CD8-positive, alpha-beta memory T cell (primary cell): Measurements from ENCODE around the gene KCNK2. TPM values are rescaled to one million over a fixed set of nuclear protein-coding genes. Genes with fewer than 3 reads are reported as not detected.

ENCODE experiments used
- CTCF ChIA-PET: fragments of 350-600 bp; sonication (Branson Sonifier 250); formaldehyde crosslinking; loops from one replicate; lab custom pipeline; 2021; ENCODE audit warnings: antibody characterized with exemption; lab: Charles Lee
- POLR2A ChIA-PET: fragments of 350-600 bp; sonication (Branson Sonifier 250); formaldehyde crosslinking; loops from one replicate; lab custom pipeline; 2021; ENCODE audit warnings: antibody characterized with exemption; lab: Charles Lee
- DNase-seq, 5 donors: peaks; one replicate each; pipeline versions ENCODE4 v3.0.0 to v3.0.0-alpha.2; 2020 to 2022; ENCODE audit warnings: mixed read lengths in 1 of 5
- H3K27ac ChIP-seq: one replicate; pipeline ENCODE4 v1.7.0; 2013; ENCODE audit warnings: low read depth, mild to moderate bottlenecking, low read length, moderate library complexity
- H3K27me3 ChIP-seq: 2 replicates; pipeline ENCODE4 v1.7.0; 2013; ENCODE audit warnings: low read length, mild to moderate bottlenecking; ENCODE audit not compliant: insufficient read depth, poor library complexity, severe bottlenecking
- H3K36me3 ChIP-seq: 2 replicates; pipeline ENCODE4 v1.7.0; 2013; ENCODE audit warnings: mild to moderate bottlenecking, low read length, moderate library complexity; ENCODE audit not compliant: insufficient read depth
- H3K4me1 ChIP-seq: 2 replicates; pipeline ENCODE4 v1.7.0; 2013; ENCODE audit warnings: mild to moderate bottlenecking, low read length, moderate library complexity; ENCODE audit not compliant: insufficient read depth
- H3K4me3 ChIP-seq: 2 replicates; pipeline ENCODE4 v1.7.0; 2013; ENCODE audit warnings: mild to moderate bottlenecking, low read length
- H3K9me3 ChIP-seq: 2 replicates; pipeline ENCODE4 v1.7.0; 2013; ENCODE audit warnings: mild to moderate bottlenecking, low read length
- H3K27ac Mint-ChIP-seq, 8 donors: one replicate each; pipeline ENCODE4 v1.8.0; 2020 to 2021; ENCODE audit warnings: mixed read lengths in 8 of 8, mild to moderate bottlenecking in 6 of 8, inconsistent platforms in 3 of 8, moderate library complexity in 3 of 8
- H3K27me3 Mint-ChIP-seq, 2 donors: one replicate each; pipeline ENCODE4 v1.8.0; 2020 to 2021; ENCODE audit warnings: mixed read lengths in 2 of 2, mild to moderate bottlenecking in 1 of 2, moderate library complexity in 1 of 2
- H3K36me3 Mint-ChIP-seq, 3 donors: one replicate each; pipeline ENCODE4 v1.8.0; 2020 to 2021; ENCODE audit warnings: mixed read lengths in 3 of 3, inconsistent platforms in 1 of 3, mild to moderate bottlenecking in 1 of 3
- H3K4me1 Mint-ChIP-seq, 3 donors: one replicate each; pipeline ENCODE4 v1.8.0; 2020 to 2021; ENCODE audit warnings: mixed read lengths in 3 of 3, inconsistent platforms in 1 of 3, mild to moderate bottlenecking in 1 of 3
- H3K4me3 Mint-ChIP-seq, 7 donors: one replicate each; pipeline ENCODE4 v1.8.0; 2020 to 2021; ENCODE audit warnings: mixed read lengths in 7 of 7, mild to moderate bottlenecking in 6 of 7, moderate library complexity in 4 of 7, inconsistent platforms in 2 of 7
- H3K9me3 Mint-ChIP-seq, 5 donors: one replicate each; pipeline ENCODE4 v1.8.0; 2020 to 2022; ENCODE audit warnings: mixed read lengths in 5 of 5, mild to moderate bottlenecking in 3 of 5, moderate library complexity in 2 of 5, inconsistent platforms in 1 of 5
- polyA plus RNA-seq: library from polyadenylated mRNA; unstranded; fragments of 300-500 nt; fragmentation: Illumina TruSeq; gene quantifications from one replicate; pipeline ENCODE4 v1.2.3, GENCODE V29; 2021
- total RNA-seq, 2 experiments: library from RNA; stranded (reverse); gene quantifications; one replicate each; pipeline ENCODE4 v1.2.3, GENCODE V29; 2021

The KCNK2 gene, protein sequence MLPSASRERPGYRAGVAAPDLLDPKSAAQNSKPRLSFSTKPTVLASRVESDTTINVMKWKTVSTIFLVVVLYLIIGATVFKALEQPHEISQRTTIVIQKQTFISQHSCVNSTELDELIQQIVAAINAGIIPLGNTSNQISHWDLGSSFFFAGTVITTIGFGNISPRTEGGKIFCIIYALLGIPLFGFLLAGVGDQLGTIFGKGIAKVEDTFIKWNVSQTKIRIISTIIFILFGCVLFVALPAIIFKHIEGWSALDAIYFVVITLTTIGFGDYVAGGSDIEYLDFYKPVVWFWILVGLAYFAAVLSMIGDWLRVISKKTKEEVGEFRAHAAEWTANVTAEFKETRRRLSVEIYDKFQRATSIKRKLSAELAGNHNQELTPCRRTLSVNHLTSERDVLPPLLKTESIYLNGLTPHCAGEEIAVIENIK
- total RNA-seq (not detected), polyA plus RNA-seq (not detected)

DNA sequence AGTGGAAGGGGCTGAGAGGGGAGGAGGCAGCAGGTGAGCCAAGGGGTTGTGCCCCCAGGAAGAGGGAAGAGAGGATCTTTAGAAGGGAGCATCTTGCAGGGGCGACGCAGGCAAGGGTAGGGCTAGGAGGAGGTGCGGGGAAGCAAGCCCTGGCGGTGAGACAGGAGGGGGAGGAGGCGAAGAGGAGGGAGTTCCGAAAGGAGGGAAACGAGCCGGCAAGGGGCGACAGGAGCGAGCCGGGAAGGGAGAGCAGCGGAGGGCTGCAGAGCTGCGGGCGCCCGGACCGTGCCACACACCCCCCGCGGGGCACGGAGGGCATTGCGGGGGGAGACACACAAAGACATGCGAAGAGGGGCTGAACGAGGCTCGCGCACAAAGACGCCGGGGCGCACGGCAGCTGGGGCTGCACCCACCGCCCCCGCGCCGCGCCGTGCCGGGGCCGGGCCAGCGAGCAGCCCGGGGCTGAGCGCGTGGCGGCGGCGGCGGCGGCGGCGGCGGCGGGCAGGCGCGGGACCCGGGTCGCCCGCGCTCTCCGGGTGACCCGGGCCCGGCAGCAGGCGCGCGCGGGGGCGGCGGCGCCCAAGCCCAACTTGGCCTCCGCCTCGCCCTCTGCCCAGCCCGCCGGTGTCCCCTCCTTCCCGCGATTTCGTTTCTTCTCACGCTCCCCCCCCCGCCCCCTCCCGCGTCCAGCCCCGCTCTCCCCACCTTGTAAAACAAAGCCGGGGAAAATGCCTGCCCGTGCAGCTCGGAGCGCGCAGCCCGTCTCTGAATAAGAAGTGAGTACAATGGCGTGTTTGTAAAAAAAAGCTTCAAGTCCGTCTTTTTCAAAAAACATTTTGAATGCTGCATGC, at the start of gene KCNK2:
Gene KCNK2 (plus strand): TSS at position 206 of the 851 bp plus-strand sequence. CDS start 649 bp downstream, outside the sequence.
- POLR2A ChIA-PET, result no interaction called here
- no peaks in the 10 kb centered on the region for H3K9me3 ChIP-seq
- no peak for DNase-seq
- H3K27ac Mint-ChIP-seq, result no peak within 1 kb of the TSS
- no peaks in the 10 kb centered on the region for H3K4me1 ChIP-seq
- peaks cover 1 to 12% (median 5%) of the 10 kb centered on the region in 5 donors for H3K9me3 Mint-ChIP-seq
- H3K4me3 Mint-ChIP-seq, result no peak within 1 kb of the TSS
- H3K36me3 Mint-ChIP-seq, result no peaks in the 10 kb centered on the region
- H3K4me1 Mint-ChIP-seq, result peaks cover 2 to 7% (median 4%) of the 10 kb centered on the region in 3 donors
- CTCF ChIA-PET, result no interaction called here
- no peak within 1 kb of the TSS for H3K4me3 ChIP-seq
- H3K27me3 Mint-ChIP-seq, result peaks cover 24 to 44% of the 10 kb centered on the region in 2 donors
- H3K36me3 ChIP-seq, result no peaks in the 10 kb centered on the region
- H3K27me3 ChIP-seq, result peaks cover 10% of the 10 kb centered on the region
- H3K27ac ChIP-seq, result no peak within 1 kb of the TSS

DNA sequence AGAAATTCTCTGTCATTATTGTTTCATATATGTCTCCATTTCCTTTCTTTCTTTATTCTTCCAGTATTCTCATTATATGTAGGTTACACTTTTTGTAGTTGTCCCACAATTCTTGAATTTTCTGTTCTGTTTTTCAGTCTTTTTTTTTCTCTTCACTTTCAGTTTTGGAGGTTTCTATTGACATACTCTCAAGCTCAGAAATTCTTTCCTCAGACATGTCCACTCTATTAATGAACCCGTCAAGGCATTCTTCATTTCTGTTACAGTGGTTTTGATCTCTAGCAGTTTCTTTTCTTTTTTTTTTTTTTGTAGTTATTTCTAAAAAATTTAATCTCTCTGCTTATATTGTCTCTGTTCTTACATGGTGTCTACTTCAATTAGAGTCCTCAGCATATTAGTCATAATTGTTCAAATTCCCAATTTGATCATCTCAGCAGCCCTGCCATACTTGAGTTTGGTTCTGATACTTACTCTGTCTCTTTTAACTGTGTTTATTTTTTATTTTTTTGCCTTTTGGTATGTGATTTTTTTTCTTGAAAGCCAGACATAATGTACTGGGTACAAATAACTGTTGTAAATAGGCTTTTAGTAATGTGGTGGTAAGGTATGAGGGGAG, 49.5 kb upstream of the KCNK2 start:
- H3K36me3 Mint-ChIP-seq, result no peaks in the 10 kb centered on the region
- H3K4me3 ChIP-seq, result no peak overlapping the region
- no peak overlapping the region for H3K4me3 Mint-ChIP-seq
- no peaks in the 10 kb centered on the region for H3K4me1 ChIP-seq
- no peaks in the 10 kb centered on the region for H3K4me1 Mint-ChIP-seq
- H3K9me3 ChIP-seq, result no peaks in the 10 kb centered on the region
- H3K27me3 Mint-ChIP-seq, result no peaks in the 10 kb centered on the region
- no peak overlapping the region for H3K27ac Mint-ChIP-seq
- DNase-seq, result no peak
- POLR2A ChIA-PET, result no interaction called here
- no peak overlapping the region for H3K27ac ChIP-seq
- no peaks in the 10 kb centered on the region for H3K27me3 ChIP-seq
- H3K9me3 Mint-ChIP-seq, result peaks cover 0 to 25% (median 6%) of the 10 kb centered on the region in 5 donors
- CTCF ChIA-PET, result no interaction called here
- no peaks in the 10 kb centered on the region for H3K36me3 ChIP-seq

DNA sequence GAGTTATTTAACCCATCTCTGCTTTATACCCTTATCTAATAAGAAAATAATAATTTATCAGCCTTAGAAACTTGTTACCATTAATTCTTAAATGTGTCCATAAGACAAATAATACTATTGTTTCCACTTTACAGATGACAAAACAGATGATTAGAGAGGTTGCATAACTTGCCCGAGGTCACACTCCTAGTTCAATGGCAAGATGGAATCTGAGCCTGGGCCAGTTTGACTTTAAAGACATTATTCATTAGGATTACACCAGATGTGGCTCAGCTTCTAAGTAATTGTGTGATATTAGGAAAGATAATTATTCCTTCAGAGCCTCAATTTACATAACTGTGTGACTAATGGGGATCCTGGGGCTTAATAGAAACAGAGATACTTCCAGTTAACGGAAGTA, 42.3 kb upstream of the KCNK2 start:
- Histone ChIP-seq H3K27me3 (no peaks in the 10 kb centered on the region), H3K4me1 (no peaks in the 10 kb centered on the region), H3K4me3 (no peak overlapping the region), H3K9me3 (no peaks in the 10 kb centered on the region), H3K27ac (no peak overlapping the region), H3K36me3 (no peaks in the 10 kb centered on the region)
- no peaks in the 10 kb centered on the region for H3K36me3 Mint-ChIP-seq
- ChIA-PET CTCF (no interaction called here), POLR2A (no interaction called here)
- no peak for DNase-seq
- no peaks in the 10 kb centered on the region for H3K4me1 Mint-ChIP-seq
- H3K27me3 Mint-ChIP-seq, result no peaks in the 10 kb centered on the region
- H3K4me3 Mint-ChIP-seq, result no peak overlapping the region
- no peak overlapping the region for H3K27ac Mint-ChIP-seq
- peaks cover 0 to 15% (median 11%) of the 10 kb centered on the region in 5 donors for H3K9me3 Mint-ChIP-seq

GRCh38 chr1:215043401-215043800, 39.1 kb upstream of the KCNK2 start:
- no peak overlapping the region for H3K27ac ChIP-seq
- CTCF ChIA-PET, result no interaction called here
- DNase-seq, result no peak

DNA sequence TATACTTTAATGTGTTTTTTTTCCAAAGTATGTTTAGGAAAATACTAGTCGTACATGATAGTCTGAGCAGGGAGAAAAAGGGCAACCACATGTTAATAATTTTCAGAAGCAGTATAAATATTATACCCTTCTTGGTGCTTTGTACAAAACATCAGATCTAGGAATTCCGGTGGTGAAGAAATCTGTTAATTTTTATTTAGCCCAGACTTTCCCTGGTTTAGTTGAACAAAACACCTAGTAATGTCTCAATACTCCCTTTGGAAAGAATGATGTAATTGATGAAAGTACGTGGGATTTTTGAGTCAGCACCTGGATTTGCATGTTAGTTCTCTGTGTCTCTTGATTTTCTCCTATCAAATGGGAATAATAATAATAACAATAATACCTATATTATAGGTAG, 38.4 kb upstream of the KCNK2 start:
- no peak overlapping the region for H3K4me3 Mint-ChIP-seq
- Histone ChIP-seq H3K36me3 (no peaks in the 10 kb centered on the region), H3K4me1 (no peaks in the 10 kb centered on the region), H3K9me3 (no peaks in the 10 kb centered on the region), H3K27ac (no peak overlapping the region), H3K27me3 (no peaks in the 10 kb centered on the region), H3K4me3 (no peak overlapping the region)
- no peak for DNase-seq
- H3K36me3 Mint-ChIP-seq, result no peaks in the 10 kb centered on the region
- POLR2A ChIA-PET, result no interaction called here
- no peak overlapping the region for H3K27ac Mint-ChIP-seq
- CTCF ChIA-PET, result no interaction called here
- peaks cover 0 to 15% (median 8%) of the 10 kb centered on the region in 5 donors for H3K9me3 Mint-ChIP-seq
- no peaks in the 10 kb centered on the region for H3K27me3 Mint-ChIP-seq
- no peaks in the 10 kb centered on the region for H3K4me1 Mint-ChIP-seq

More at GRCh38 chr1:215043401-215043800, 39.1 kb upstream of the KCNK2 start:
- H3K9me3 ChIP-seq, result no peaks in the 10 kb centered on the region
- H3K4me3 ChIP-seq, result no peak overlapping the region
- Mint-ChIP-seq H3K27ac (no peak overlapping the region), H3K4me3 (no peak overlapping the region), H3K27me3 (no peaks in the 10 kb centered on the region), H3K4me1 (no peaks in the 10 kb centered on the region), H3K9me3 (peaks cover 0 to 15% (median 8%) of the 10 kb centered on the region in 5 donors), H3K36me3 (no peaks in the 10 kb centered on the region)
- no peaks in the 10 kb centered on the region for H3K36me3 ChIP-seq
- POLR2A ChIA-PET, result no interaction called here
- H3K27me3 ChIP-seq, result no peaks in the 10 kb centered on the region
- H3K4me1 ChIP-seq, result no peaks in the 10 kb centered on the region

DNA sequence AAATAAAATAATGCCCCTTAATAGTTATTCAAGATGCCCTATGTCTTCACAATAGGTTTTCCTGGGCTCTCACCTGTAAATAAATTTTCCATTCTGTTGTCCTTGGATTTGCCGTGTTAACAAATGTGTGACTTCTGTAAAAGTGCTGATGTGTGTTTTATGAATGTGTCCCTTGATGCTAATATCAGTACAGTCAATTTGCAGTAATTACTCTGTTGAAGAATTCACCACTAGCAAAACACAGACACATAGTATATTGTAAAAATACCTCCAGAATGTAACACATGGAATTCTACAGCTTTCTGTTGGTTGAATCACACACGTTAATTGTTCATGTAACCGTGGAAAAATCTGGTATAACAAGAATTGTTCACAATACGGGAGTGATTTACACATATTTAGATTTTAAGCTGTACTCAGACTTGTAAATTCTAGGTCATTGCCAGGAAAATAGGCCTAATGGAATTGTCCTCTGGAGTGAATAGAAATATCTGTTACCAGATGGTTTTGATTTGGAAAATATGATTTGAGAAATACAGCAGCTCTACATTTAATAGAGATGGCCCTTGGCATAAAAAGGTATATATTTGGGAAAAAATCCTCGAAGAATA, 36.7 kb upstream of the KCNK2 start:
- Mint-ChIP-seq H3K4me1 (no peaks in the 10 kb centered on the region), H3K4me3 (no peak overlapping the region), H3K9me3 (peaks cover 2 to 12% (median 11%) of the 10 kb centered on the region in 5 donors), H3K27me3 (no peaks in the 10 kb centered on the region), H3K36me3 (no peaks in the 10 kb centered on the region), H3K27ac (no peak overlapping the region)
- H3K27ac ChIP-seq, result no peak overlapping the region
- no peaks in the 10 kb centered on the region for H3K4me1 ChIP-seq
- H3K27me3 ChIP-seq, result no peaks in the 10 kb centered on the region
- H3K36me3 ChIP-seq, result no peaks in the 10 kb centered on the region
- no peaks in the 10 kb centered on the region for H3K9me3 ChIP-seq
- DNase-seq, result no peak
- H3K4me3 ChIP-seq, result no peak overlapping the region
- ChIA-PET POLR2A (no interaction called here), CTCF (no interaction called here)

- no peak overlapping the region for H3K27ac Mint-ChIP-seq
- H3K27me3 ChIP-seq, result no peaks in the 10 kb centered on the region
- no peak overlapping the region for H3K4me3 ChIP-seq
- no peaks in the 10 kb centered on the region for H3K4me1 ChIP-seq
- no peaks in the 10 kb centered on the region for H3K36me3 ChIP-seq
- no peaks in the 10 kb centered on the region for H3K4me1 Mint-ChIP-seq
- ChIA-PET CTCF (no interaction called here), POLR2A (no interaction called here)
- no peaks in the 10 kb centered on the region for H3K27me3 Mint-ChIP-seq
- no peak for DNase-seq
- peaks cover 0 to 12% (median 4%) of the 10 kb centered on the region in 5 donors for H3K9me3 Mint-ChIP-seq
- H3K27ac ChIP-seq, result no peak overlapping the region
- no peaks in the 10 kb centered on the region for H3K9me3 ChIP-seq
- H3K4me3 Mint-ChIP-seq, result no peak overlapping the region
- H3K36me3 Mint-ChIP-seq, result no peaks in the 10 kb centered on the region
Measured at GRCh38 chr1:215052256-215053015, 30.1 kb upstream of the KCNK2 start.
